Spleen (tissue), 11 donors: ENCODE measurements around the gene STOML2. TPM values are rescaled to one million over a fixed set of nuclear protein-coding genes. Genes with fewer than 3 reads are reported as not detected.

Experiments used
- DNase-seq: peaks from one replicate; pipeline ENCODE4 v3.0.0-alpha.2; 2020
- H3K27ac ChIP-seq, 8 donors: fragments of 200-600 bp; sonication (generic) in 7 of 8; 1 replicate in 4 of 8; 2 replicates in 4 of 8; pipeline versions ENCODE4 v1.5.0 to v1.8.0; 2016 to 2021; ENCODE audit warnings: inconsistent platforms in 4 of 8, mild to moderate bottlenecking in 4 of 8, moderate library complexity in 1 of 8
- H3K27me3 ChIP-seq, 7 donors: fragments of 200-600 bp; sonication (generic) in 6 of 7; replicated peaks in 1 of 7; 1 replicate in 4 of 7; 2 replicates in 3 of 7; pipeline versions ENCODE4 v1.5.0 to v1.8.0; 2016 to 2021; ENCODE audit warnings: inconsistent platforms in 3 of 7, mild to moderate bottlenecking in 1 of 7
- H3K36me3 ChIP-seq, 6 donors: fragments of 200-600 bp; sonication (generic) in 5 of 6; 1 replicate in 4 of 6; 2 replicates in 2 of 6; pipeline versions ENCODE4 v1.5.0 to v1.8.0; 2016 to 2021; ENCODE audit warnings: inconsistent platforms in 2 of 6
- H3K4me1 ChIP-seq, 6 donors: fragments of 200-600 bp; sonication (generic) in 5 of 6; 1 replicate in 3 of 6; 2 replicates in 3 of 6; pipeline versions ENCODE4 v1.5.0 to v1.8.0; 2016 to 2021; ENCODE audit warnings: inconsistent platforms in 3 of 6
- H3K4me3 ChIP-seq, 8 donors: fragments of 200-600 bp; sonication (generic) in 7 of 8; 1 replicate in 4 of 8; 2 replicates in 4 of 8; pipeline versions ENCODE4 v1.5.0 to v1.8.0; 2016 to 2021; ENCODE audit warnings: inconsistent platforms in 4 of 8, mild to moderate bottlenecking in 4 of 8, moderate library complexity in 2 of 8
- H3K9me3 ChIP-seq, 8 donors: fragments of 200-600 bp; sonication (generic) in 7 of 8; 1 replicate in 4 of 8; 2 replicates in 4 of 8; pipeline versions ENCODE4 v1.5.0 to v1.8.0; 2016 to 2021; ENCODE audit warnings: inconsistent platforms in 4 of 8
- CTCF ChIP-seq, 11 experiments: fragments of 200-600 bp in 7 of 11; fragments of 450-650 bp in 4 of 11; sonication (generic) in 4 of 11; IDR thresholded peaks in 8 of 11; conservative IDR thresholded peaks in 3 of 11; 1 replicate in 7 of 11; 2 replicates in 4 of 11; pipeline versions ENCODE4 v1.4.0 to v1.8.0; 2016 to 2021; ENCODE audit warnings: antibody characterized with exemption in 11 of 11, inconsistent platforms in 4 of 11, mild to moderate bottlenecking in 1 of 11
- POLR2A ChIP-seq, 3 donors: fragments of 450-650 bp; IDR thresholded peaks; one replicate each; pipeline ENCODE4 v1.5.1; 2017; ENCODE audit warnings: antibody characterized with exemption in 3 of 3, mild to moderate bottlenecking in 1 of 3
- POLR2AphosphoS5 ChIP-seq, 3 donors: sonication (generic); formaldehyde crosslinking; IDR thresholded peaks; one replicate each; pipeline ENCODE4 v1.5.1; 2017; ENCODE audit warnings: antibody characterized with exemption in 3 of 3
- WGBS, 5 donors: extraction: QIAGEN DNeasy Blood & Tissue Kit in 3 of 5; methylation state at CpG; one replicate each; pipeline versions ENCODE4 v1.1.5 to v1.1.7; 2013 to 2018; 5-methylcytosine and 5-hydroxymethylcytosine counted together
- intact Hi-C: fragments of 100-400 bp; cut with DNase I; formaldehyde crosslinking; loops from one replicate; pipeline ENCODE4 v1.15.0; 2023; ENCODE audit warnings: low total_unique reads
- polyA plus RNA-seq, 3 donors: library from polyadenylated mRNA; stranded (reverse); fragments of 200-250 nt; gene quantifications; one replicate each; pipeline ENCODE4 v1.2.1, GENCODE V29; 2013
- total RNA-seq, 7 donors: library from RNA; depleted of rRNA in 3 of 7; stranded (reverse); fragments of >200 nt in 3 of 7; fragmentation: NEBNext Ultra II Directional in 4 of 7; extraction: Animal tissue kit (Norgen Biotek cat#: 25700) in 4 of 7; gene quantifications; one replicate each; pipeline versions ENCODE4 v1.1.0 to v1.2.1, GENCODE V29; 2016 to 2021
- donor health status: healthy with polysubstance abuse.
- donor health status: DM: no; HTN: no; CAD: no; lungs with moderate emphysema.
- donor health status: DM: no; HTN: no; CAD: no.
- donor health status: Bipolar disorder and iron deficiency.
- donor health status: healthy.
- donor health status: DM: no; HTN: no; CAD: no.
- donor health status: DM: yes; HTN: yes; CAD: no.

Gene STOML2
- total and polyA plus RNA-seq, 10 donors, result 54.2 to 80.7 (median 59.6) TPM

- Histone ChIP-seq H3K27ac (peak overlapping the region in 2 of 8 donors; percentile 15 to 18), H3K9me3 (no peaks in the 10 kb centered on the region), H3K36me3 (peaks cover 0 to 92% (median 66%) of the 10 kb centered on the region in 6 donors), H3K27me3 (no peaks in the 10 kb centered on the region), H3K4me1 (no peaks in the 10 kb centered on the region), H3K4me3 (no peak overlapping the region)
- 79 to 89% (median 83%) methylated on average over 7 of the region's 7 CpGs for WGBS, 5 donors
- TF ChIP-seq CTCF (IDR thresholded peaks at IDR 0.05 in 8 of 11, conservative IDR thresholded peaks at IDR 0.05 in 3 of 11) (peak; percentile 23 to 74 (median 60)), POLR2A (IDR thresholded peaks at IDR 0.05) (no peak), POLR2AphosphoS5 (IDR thresholded peaks at IDR 0.05) (peak in 1 of 3 donors; percentile 38)
- intact Hi-C loops, result no loop called here
- no peak for DNase-seq
Measured at GRCh38 chr9:35051069-35051967, 51.6 kb downstream of the STOML2 start.

Other genes starting within 250 kb of the STOML2 start
- 1 to 10 TPM in 2 of 7 donors, under 1 TPM in 5; 0.17 to 2.4 (median 0.67) TPM for gene PHF24, start 144.8 kb downstream of the STOML2 start, total RNA-seq
- gene PHF24, start 144.8 kb downstream of the STOML2 start, polyA plus RNA-seq, result under 1 TPM; 0.24 to 0.36 (median 0.26) TPM
- gene DNAJB5, start 113.4 kb downstream of the STOML2 start, total RNA-seq, result 10 to 100 TPM in 5 of 7 donors, 1 to 10 TPM in 2; 5.6 to 14.4 (median 12.8) TPM
- 1 to 10 TPM; 4.9 to 8.6 (median 6.7) TPM for gene DNAJB5, start 113.4 kb downstream of the STOML2 start, polyA plus RNA-seq
- gene VCP, start 30.5 kb downstream of the STOML2 start, total RNA-seq, result 100 to 1,000 TPM; 163 to 269 (median 194) TPM
- gene VCP, start 30.5 kb downstream of the STOML2 start, polyA plus RNA-seq, result 10 to 100 TPM; 48.5 to 84.5 (median 67.2) TPM
- gene FANCG, start 23.2 kb downstream of the STOML2 start, total RNA-seq, result 10 to 100 TPM; 15.8 to 31.6 (median 22.6) TPM
- 10 to 100 TPM; 20.5 to 37.5 (median 26.3) TPM for gene FANCG, start 23.2 kb downstream of the STOML2 start, polyA plus RNA-seq
- 10 to 100 TPM; 17.5 to 25.0 (median 21.0) TPM for gene PIGO, start 6.5 kb downstream of the STOML2 start, total RNA-seq
- 10 to 100 TPM; 10.4 to 20.0 (median 19.7) TPM for gene PIGO, start 6.5 kb downstream of the STOML2 start, polyA plus RNA-seq
- 10 to 100 TPM; 30.9 to 45.0 (median 35.2) TPM for gene ATOSB, start 12.7 kb upstream of the STOML2 start, total RNA-seq
- gene ATOSB, start 12.7 kb upstream of the STOML2 start, polyA plus RNA-seq, result 10 to 100 TPM in 2 of 3 donors, 1 to 10 TPM in 1; 8.7 to 24.0 (median 23.3) TPM
- 10 to 100 TPM; 10.7 to 18.7 (median 14.2) TPM for gene UNC13B, start 58.9 kb upstream of the STOML2 start, total RNA-seq
- gene UNC13B, start 58.9 kb upstream of the STOML2 start, polyA plus RNA-seq, result 1 to 10 TPM; 2.4 to 4.9 (median 2.5) TPM